HEK293 (cell line): ENCODE data around the gene CDH18.

Source experiments
- CTCF ChIP-seq: fragments of 450-650 bp; formaldehyde crosslinking; IDR thresholded peaks from 2 replicates; pipeline ENCODE4 v1.5.1; 2016; ENCODE audit warnings: missing biosample characterization, missing genetic modification characterization
- PBX3 ChIP-seq: sonication (generic); formaldehyde crosslinking; IDR thresholded peaks from 2 replicates; pipeline ENCODE4 v1.8.1; 2022; ENCODE audit warnings: mild to moderate bottlenecking, moderate library complexity, missing genetic modification reagents
- PRDM10 ChIP-seq: fragments of 450-650 bp; formaldehyde crosslinking; IDR thresholded peaks from 2 replicates; pipeline ENCODE4 v1.5.1; 2016; ENCODE audit warnings: missing biosample characterization, missing genetic modification characterization
- SCRT1 ChIP-seq: fragments of 450-650 bp; formaldehyde crosslinking; IDR thresholded peaks from 2 replicates; pipeline ENCODE4 v1.5.1; 2016; ENCODE audit warnings: missing biosample characterization, missing genetic modification characterization, borderline replicate concordance
- SETDB1 ChIP-seq: IDR thresholded peaks from one replicate; pipeline ENCODE4 v1.6.1; 2017; ENCODE audit warnings: mild to moderate bottlenecking, low read length, moderate library complexity, mixed read lengths; ENCODE audit not compliant: insufficient read length
- SP2 ChIP-seq: fragments of 450-650 bp; formaldehyde crosslinking; IDR thresholded peaks from 2 replicates; pipeline ENCODE4 v1.5.1; 2016; ENCODE audit warnings: missing biosample characterization, missing genetic modification characterization
- YY1 ChIP-seq: fragments of 450-650 bp; formaldehyde crosslinking; IDR thresholded peaks from 2 replicates; pipeline ENCODE4 v1.5.1; 2018; ENCODE audit warnings: missing biosample characterization, missing genetic modification characterization
- ZNF174 ChIP-seq: fragments of 450-650 bp; formaldehyde crosslinking; IDR thresholded peaks from 2 replicates; pipeline ENCODE4 v1.5.0; 2017; ENCODE audit warnings: missing biosample characterization, mild to moderate bottlenecking, missing genetic modification characterization
- ZNF416 ChIP-seq: fragments of 450-650 bp; formaldehyde crosslinking; IDR thresholded peaks from 2 replicates; pipeline ENCODE4 v1.5.1; 2016; ENCODE audit warnings: missing biosample characterization, missing genetic modification characterization
- ZNF560 ChIP-seq: fragments of 450-650 bp; formaldehyde crosslinking; IDR thresholded peaks from 2 replicates; pipeline ENCODE4 v1.5.1; 2017; ENCODE audit warnings: missing biosample characterization, missing genetic modification characterization, borderline replicate concordance
- ZNF658 ChIP-seq: fragments of 450-650 bp; formaldehyde crosslinking; IDR thresholded peaks from 2 replicates; pipeline ENCODE4; 2016; ENCODE audit warnings: missing biosample characterization, missing genetic modification characterization
- TF ChIP-seq, protein P1 (sequence below): fragments of 450-650 bp; formaldehyde crosslinking; IDR thresholded peaks from 2 replicates; pipeline ENCODE4 v1.5.1; 2016; ENCODE audit warnings: missing biosample characterization, missing genetic modification characterization
- TF ChIP-seq, protein P2 (sequence below): fragments of 450-650 bp; formaldehyde crosslinking; conservative IDR thresholded peaks from 2 replicates; pipeline ENCODE4 v1.5.1; 2016; ENCODE audit warnings: low read depth, missing biosample characterization, missing genetic modification characterization
- TF ChIP-seq, protein P3 (sequence below): fragments of 450-650 bp; formaldehyde crosslinking; IDR thresholded peaks from 2 replicates; pipeline ENCODE4 v1.5.1; 2016; ENCODE audit warnings: missing biosample characterization, missing genetic modification characterization, low read depth

DNA sequence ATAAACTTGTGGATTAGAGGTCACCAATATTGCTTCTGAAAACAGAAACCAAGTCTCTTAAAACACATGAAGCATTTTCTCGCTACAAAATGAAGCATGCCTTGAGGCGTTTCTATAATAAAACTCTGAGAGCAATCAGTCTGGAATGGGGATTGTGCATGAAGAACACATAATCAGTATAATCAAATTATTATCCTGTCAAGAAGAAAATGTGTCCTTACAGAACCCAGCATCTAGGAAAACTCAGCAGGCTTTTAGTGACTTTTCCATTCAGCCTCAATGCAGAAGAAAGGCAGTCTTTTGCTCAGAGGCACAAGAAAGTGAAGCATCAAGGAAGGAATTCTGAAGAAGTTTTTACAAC is 121.9 kb downstream of the CDH18 start:
- no peak for TF ChIP-seq CTCF (tag by site-specific recombination)
- TF ChIP-seq SP2 (tag by site-specific recombination): no peak
- TF ChIP-seq, protein P1, sequence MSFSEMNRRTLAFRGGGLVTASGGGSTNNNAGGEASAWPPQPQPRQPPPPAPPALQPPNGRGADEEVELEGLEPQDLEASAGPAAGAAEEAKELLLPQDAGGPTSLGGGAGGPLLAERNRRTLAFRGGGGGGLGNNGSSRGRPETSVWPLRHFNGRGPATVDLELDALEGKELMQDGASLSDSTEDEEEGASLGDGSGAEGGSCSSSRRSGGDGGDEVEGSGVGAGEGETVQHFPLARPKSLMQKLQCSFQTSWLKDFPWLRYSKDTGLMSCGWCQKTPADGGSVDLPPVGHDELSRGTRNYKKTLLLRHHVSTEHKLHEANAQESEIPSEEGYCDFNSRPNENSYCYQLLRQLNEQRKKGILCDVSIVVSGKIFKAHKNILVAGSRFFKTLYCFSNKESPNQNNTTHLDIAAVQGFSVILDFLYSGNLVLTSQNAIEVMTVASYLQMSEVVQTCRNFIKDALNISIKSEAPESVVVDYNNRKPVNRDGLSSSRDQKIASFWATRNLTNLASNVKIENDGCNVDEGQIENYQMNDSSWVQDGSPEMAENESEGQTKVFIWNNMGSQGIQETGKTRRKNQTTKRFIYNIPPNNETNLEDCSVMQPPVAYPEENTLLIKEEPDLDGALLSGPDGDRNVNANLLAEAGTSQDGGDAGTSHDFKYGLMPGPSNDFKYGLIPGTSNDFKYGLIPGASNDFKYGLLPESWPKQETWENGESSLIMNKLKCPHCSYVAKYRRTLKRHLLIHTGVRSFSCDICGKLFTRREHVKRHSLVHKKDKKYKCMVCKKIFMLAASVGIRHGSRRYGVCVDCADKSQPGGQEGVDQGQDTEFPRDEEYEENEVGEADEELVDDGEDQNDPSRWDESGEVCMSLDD: no peak
- TF ChIP-seq, protein P2, sequence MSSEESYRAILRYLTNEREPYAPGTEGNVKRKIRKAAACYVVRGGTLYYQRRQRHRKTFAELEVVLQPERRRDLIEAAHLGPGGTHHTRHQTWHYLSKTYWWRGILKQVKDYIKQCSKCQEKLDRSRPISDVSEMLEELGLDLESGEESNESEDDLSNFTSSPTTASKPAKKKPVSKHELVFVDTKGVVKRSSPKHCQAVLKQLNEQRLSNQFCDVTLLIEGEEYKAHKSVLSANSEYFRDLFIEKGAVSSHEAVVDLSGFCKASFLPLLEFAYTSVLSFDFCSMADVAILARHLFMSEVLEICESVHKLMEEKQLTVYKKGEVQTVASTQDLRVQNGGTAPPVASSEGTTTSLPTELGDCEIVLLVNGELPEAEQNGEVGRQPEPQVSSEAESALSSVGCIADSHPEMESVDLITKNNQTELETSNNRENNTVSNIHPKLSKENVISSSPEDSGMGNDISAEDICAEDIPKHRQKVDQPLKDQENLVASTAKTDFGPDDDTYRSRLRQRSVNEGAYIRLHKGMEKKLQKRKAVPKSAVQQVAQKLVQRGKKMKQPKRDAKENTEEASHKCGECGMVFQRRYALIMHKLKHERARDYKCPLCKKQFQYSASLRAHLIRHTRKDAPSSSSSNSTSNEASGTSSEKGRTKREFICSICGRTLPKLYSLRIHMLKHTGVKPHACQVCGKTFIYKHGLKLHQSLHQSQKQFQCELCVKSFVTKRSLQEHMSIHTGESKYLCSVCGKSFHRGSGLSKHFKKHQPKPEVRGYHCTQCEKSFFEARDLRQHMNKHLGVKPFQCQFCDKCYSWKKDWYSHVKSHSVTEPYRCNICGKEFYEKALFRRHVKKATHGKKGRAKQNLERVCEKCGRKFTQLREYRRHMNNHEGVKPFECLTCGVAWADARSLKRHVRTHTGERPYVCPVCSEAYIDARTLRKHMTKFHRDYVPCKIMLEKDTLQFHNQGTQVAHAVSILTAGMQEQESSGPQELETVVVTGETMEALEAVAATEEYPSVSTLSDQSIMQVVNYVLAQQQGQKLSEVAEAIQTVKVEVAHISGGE (tag by site-specific recombination): no peak
- no peak for TF ChIP-seq PBX3 (CRISPR knock-in tag)
- TF ChIP-seq YY1 (tag by site-specific recombination): no peak
- no peak for TF ChIP-seq SETDB1
- no peak for TF ChIP-seq ZNF174 (tag by site-specific recombination)
- no peak for TF ChIP-seq ZNF560 (tag by site-specific recombination)
- no peak for TF ChIP-seq ZNF658 (tag by site-specific recombination)
- TF ChIP-seq ZNF416 (tag by site-specific recombination): no peak
- TF ChIP-seq, protein P3, sequence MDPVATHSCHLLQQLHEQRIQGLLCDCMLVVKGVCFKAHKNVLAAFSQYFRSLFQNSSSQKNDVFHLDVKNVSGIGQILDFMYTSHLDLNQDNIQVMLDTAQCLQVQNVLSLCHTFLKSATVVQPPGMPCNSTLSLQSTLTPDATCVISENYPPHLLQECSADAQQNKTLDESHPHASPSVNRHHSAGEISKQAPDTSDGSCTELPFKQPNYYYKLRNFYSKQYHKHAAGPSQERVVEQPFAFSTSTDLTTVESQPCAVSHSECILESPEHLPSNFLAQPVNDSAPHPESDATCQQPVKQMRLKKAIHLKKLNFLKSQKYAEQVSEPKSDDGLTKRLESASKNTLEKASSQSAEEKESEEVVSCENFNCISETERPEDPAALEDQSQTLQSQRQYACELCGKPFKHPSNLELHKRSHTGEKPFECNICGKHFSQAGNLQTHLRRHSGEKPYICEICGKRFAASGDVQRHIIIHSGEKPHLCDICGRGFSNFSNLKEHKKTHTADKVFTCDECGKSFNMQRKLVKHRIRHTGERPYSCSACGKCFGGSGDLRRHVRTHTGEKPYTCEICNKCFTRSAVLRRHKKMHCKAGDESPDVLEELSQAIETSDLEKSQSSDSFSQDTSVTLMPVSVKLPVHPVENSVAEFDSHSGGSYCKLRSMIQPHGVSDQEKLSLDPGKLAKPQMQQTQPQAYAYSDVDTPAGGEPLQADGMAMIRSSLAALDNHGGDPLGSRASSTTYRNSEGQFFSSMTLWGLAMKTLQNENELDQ: no peak
- no peak for TF ChIP-seq SCRT1 (tag by site-specific recombination)
- TF ChIP-seq PRDM10 (tag by site-specific recombination): no peak
